ENCODE measurements around the gene ITIH1. TPM values are rescaled to one million over a fixed set of nuclear protein-coding genes. Genes with fewer than 3 reads are reported as not detected.

The ITIH1 gene
- total RNA-seq, 1 experiment from 2014 or later = not detected

DNA sequence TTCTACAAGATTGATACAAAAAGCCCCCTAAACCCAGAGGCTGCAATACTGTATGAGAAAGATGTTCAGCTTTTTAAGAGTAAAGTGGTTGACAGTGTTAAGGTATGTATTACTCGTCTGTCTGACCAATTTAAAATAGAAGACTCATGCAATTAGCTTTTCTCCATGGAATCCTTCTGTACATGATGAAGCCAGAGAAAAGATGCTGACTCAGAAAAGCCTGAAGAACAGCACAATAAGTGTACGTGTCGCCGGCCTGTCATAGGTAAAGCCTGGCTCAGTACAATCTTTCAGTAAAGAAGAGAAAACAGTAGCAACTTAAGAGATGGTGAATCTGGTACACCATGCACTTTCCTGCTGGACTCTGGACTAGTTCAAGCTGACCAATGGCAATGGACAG lies 23.0 kb upstream of the ITIH1 start:
- no peaks in the 10 kb centered on the region for H4K20me1 ChIP-seq (ENCODE audit: insufficient read depth)
- H3F3A ChIP-seq (ENCODE audit: insufficient read depth, low read depth) = peaks cover 6% of the 10 kb centered on the region; the same call in 1 of the 2 replicates
- no peak overlapping the region for H3K27ac ChIP-seq
- H3K4me3 ChIP-seq = no peak overlapping the region
- H3K4me2 ChIP-seq = no peak overlapping the region
- DNase-seq = no peak
- H3K36me3 ChIP-seq (ENCODE audit: low read depth) = peaks cover 6% of the 10 kb centered on the region; the same call in 1 of the 2 replicates
- peaks cover 8% of the 10 kb centered on the region; the same call in 1 of the 2 replicates for H3K4me1 ChIP-seq (replicated peaks; ENCODE audit: insufficient read depth)
- H2AFZ ChIP-seq = no peak overlapping the region
- ChIA-PET POLR2A (ENCODE audit: unreplicated experiment) (no interaction called here), CTCF (no interaction called here)
- H3K9me3 ChIP-seq (ENCODE audit: insufficient read depth, low read depth) = no peaks in the 10 kb centered on the region
- intact Hi-C loops (cut with micrococcal nuclease; ENCODE audit: unreplicated experiment) = no loop called here
- H3K9me2 ChIP-seq (ENCODE audit: insufficient read depth) = no peaks in the 10 kb centered on the region
- no TSS peak for BruUV-seq (replicated peaks)
- TF ChIP-seq, protein P1, sequence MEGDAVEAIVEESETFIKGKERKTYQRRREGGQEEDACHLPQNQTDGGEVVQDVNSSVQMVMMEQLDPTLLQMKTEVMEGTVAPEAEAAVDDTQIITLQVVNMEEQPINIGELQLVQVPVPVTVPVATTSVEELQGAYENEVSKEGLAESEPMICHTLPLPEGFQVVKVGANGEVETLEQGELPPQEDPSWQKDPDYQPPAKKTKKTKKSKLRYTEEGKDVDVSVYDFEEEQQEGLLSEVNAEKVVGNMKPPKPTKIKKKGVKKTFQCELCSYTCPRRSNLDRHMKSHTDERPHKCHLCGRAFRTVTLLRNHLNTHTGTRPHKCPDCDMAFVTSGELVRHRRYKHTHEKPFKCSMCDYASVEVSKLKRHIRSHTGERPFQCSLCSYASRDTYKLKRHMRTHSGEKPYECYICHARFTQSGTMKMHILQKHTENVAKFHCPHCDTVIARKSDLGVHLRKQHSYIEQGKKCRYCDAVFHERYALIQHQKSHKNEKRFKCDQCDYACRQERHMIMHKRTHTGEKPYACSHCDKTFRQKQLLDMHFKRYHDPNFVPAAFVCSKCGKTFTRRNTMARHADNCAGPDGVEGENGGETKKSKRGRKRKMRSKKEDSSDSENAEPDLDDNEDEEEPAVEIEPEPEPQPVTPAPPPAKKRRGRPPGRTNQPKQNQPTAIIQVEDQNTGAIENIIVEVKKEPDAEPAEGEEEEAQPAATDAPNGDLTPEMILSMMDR (conservative IDR thresholded peaks at IDR 0.05) = no peak
- TF ChIP-seq EZH2 (IDR thresholded peaks at IDR 0.05; ENCODE audit: low read depth) = no peak
- H3K27me3 ChIP-seq (ENCODE audit: insufficient read depth, low read depth) = no peaks in the 10 kb centered on the region
- H3K79me2 ChIP-seq (ENCODE audit: low read depth) = no peaks in the 10 kb centered on the region

DNA sequence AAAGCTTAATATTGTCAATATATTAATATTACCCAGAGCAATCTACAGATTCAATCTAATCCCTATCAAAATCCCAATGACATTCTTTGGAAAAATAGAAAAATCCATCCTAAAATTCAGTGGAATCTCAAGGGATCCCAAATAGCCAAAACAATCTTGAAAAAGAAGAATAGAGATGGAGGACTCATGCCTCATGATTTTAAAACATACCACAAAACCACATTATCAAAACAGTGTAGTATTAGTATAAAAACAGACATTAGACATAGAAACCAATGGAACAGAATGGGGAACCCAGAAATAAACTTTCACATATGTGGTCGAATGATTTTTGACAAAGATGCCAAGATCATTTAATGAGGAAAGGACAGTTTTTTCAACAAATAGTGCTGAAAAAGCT lies 21.3 kb upstream of the ITIH1 start:
- no peaks in the 10 kb centered on the region for H3K27me3 ChIP-seq (ENCODE audit: insufficient read depth, low read depth)
- DNase-seq = no peak
- H2AFZ ChIP-seq = no peak overlapping the region
- no peak overlapping the region for H3K27ac ChIP-seq
- H3K4me2 ChIP-seq = no peak overlapping the region
- H3F3A ChIP-seq (ENCODE audit: insufficient read depth, low read depth) = peaks cover 6% of the 10 kb centered on the region; the same call in 1 of the 2 replicates
- ChIA-PET CTCF (no interaction called here), POLR2A (ENCODE audit: unreplicated experiment) (no interaction called here)
- H3K4me1 ChIP-seq (replicated peaks; ENCODE audit: insufficient read depth) = peaks cover 8% of the 10 kb centered on the region; the same call in 1 of the 2 replicates
- H3K79me2 ChIP-seq (ENCODE audit: low read depth) = no peaks in the 10 kb centered on the region
- no peaks in the 10 kb centered on the region; the same call in 1 of the 2 replicates for H3K36me3 ChIP-seq (ENCODE audit: low read depth)
- no peaks in the 10 kb centered on the region for H3K9me2 ChIP-seq (ENCODE audit: insufficient read depth)
- intact Hi-C loops (cut with micrococcal nuclease; ENCODE audit: unreplicated experiment) = no loop called here
- no peaks in the 10 kb centered on the region for H3K9me3 ChIP-seq (ENCODE audit: insufficient read depth, low read depth)
- no peak overlapping the region for H3K4me3 ChIP-seq
- no TSS peak for BruUV-seq (replicated peaks)
- no peaks in the 10 kb centered on the region for H4K20me1 ChIP-seq (ENCODE audit: insufficient read depth)
- TF ChIP-seq, protein P1 (conservative IDR thresholded peaks at IDR 0.05) = no peak
- TF ChIP-seq EZH2 (IDR thresholded peaks at IDR 0.05; ENCODE audit: low read depth) = no peak

DNA sequence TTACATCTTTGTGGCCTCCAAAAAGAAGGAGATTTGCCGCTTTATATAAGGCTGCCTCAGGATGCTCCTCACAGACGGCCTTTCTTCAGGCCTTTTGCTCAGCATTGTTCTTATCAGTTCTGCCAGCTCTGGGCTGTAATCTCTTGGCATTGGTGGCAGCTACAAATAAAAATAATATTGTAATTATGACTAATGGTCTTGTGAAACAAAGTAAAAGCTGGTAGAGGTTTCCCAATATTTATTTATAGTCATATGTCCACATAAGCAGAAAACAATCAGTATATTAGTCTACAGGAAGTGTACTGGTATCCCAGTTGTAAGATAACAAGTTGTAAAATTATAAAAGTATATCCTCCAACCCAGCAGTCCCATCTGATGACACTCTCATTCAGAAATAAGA lies 13.9 kb upstream of the ITIH1 start:
- BruUV-seq (replicated peaks) = no TSS peak
- peak overlapping the region; percentile 51; the same call in 1 of the 2 replicates for H3K27ac ChIP-seq

More for the DNA sequence above, 13.9 kb upstream of the ITIH1 start:
- Histone ChIP-seq H3F3A (ENCODE audit: insufficient read depth, low read depth) (peaks cover 20% of the 10 kb centered on the region; the same call in 1 of the 2 replicates), H3K79me2 (ENCODE audit: low read depth) (0 out of 2 replicates have a peak, but pooled peaks cover 3% of the 10 kb centered on the region), H3K4me3 (no peak overlapping the region), H3K36me3 (ENCODE audit: low read depth) (peaks cover 24% of the 10 kb centered on the region), H2AFZ (no peak overlapping the region), H4K20me1 (ENCODE audit: insufficient read depth) (no peaks in the 10 kb centered on the region), H3K4me2 (peak overlapping the region; percentile 38; the same call in 1 of the 2 replicates), H3K9me2 (ENCODE audit: insufficient read depth) (no peaks in the 10 kb centered on the region), H3K4me1 (replicated peaks; ENCODE audit: insufficient read depth) (peaks cover 15% of the 10 kb centered on the region), H3K27me3 (ENCODE audit: insufficient read depth, low read depth) (no peaks in the 10 kb centered on the region), H3K9me3 (ENCODE audit: insufficient read depth, low read depth) (no peaks in the 10 kb centered on the region)
- no peak for TF ChIP-seq EZH2 (IDR thresholded peaks at IDR 0.05; ENCODE audit: low read depth)
- TF ChIP-seq, protein P1 (conservative IDR thresholded peaks at IDR 0.05) = no peak
- intact Hi-C loops (cut with micrococcal nuclease; ENCODE audit: unreplicated experiment) = no loop called here
- DNase-seq = peak in 1 of 2 experiments; percentile 81
- POLR2A ChIA-PET (ENCODE audit: unreplicated experiment) = no interaction called here
- CTCF ChIA-PET = interaction anchor here (0.6 kb wide), 1 partner anchor 27 kb away, joined by 9 read pairs; no protein-coding TSS in a partner anchor
